HG03460 (cell line): ENCODE results near the gene CIB4.

Experiments
- ATAC-seq: cut with Tn5 transposase; IDR thresholded peaks from one replicate; pipeline ENCODE4 v1.9.1; 2021; ENCODE audit not compliant: unreplicated experiment

CIB4 gene

GRCh38 chr2:26556309-26557243 lies 84.6 kb downstream of the CIB4 start:
- ATAC-seq, result no peak

DNA sequence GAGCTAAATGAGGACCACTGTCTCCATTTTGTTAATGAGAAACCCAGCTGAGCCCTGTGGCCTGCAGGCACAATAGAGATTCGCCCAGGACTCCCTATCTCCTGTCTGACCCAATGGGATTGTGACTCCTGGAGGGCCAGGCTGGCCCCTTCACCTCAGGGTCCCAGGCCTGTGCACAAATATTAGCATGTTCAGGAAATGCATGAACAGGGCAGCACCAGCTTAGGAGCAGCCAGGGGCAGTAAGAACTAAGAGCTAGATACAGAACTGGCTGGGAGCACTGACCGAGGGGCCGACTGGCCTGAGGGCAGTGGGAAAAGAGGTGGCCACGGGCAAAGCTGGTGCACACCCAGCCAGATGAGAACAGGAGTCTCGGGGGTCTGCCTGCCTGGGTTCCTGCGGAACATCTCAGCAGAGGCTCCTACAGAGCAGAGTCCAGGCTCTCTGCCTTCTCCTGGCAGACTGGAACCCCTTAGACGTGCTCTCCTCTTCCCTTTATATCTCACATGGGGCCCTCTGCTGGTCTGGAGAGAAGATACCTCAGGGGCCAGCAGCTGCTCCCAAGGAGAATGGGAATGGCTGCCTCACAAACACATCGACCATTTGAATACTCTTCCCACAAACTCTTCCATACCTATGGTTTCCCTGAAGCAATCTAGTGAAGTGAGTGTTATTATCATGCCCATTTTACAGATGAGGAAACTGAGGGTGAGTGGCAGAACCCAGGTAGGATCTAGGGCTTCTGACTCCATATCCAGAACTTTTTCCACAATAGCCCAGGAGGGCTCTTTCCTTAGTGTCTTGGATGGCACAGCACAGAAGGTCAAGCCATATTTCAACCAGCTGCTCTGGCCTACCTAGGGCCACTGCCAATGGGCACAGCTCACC lies 85.7 kb downstream of the CIB4 start:
- ATAC-seq, result no peak

GRCh38 chr2:26552641-26553374 lies 88.4 kb downstream of the CIB4 start:
- ATAC-seq, result no peak

DNA sequence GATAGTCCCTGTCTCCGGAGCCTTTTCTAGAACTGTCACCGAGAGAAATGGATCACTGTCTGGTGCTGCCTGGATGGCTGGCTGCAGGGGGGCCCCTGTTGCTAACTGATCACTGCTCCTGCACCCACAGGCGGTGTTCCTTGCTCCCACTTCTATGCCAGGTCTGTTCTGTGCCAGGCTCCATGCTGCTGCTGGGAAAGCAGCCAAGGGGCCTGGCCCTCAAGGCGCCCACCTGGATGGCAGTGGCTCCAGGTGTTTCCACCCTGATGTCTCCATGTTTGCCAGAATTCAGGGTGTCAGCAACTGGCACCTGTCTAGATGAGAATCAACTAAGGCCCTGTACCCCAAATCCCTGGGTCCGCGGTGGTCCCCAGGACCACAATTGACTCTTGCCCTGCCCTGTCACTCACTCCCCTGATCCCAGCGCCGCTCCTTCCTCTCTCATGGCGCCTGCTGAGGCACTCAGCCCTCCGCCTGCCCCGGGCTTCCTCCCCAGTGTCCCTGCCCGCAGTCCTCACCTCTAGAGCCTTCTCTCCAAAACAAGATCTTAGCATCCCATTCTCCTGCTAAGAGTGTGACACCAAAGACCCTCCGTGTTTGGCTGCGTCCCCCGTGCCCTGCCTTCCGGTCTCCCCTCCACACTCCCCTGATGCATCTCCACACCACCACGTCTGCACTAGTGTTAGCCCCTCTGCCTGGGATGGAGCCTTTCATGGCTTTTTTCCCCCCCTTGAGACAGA lies 90.7 kb downstream of the CIB4 start:
- ATAC-seq, result no peak

- ATAC-seq, result no peak
These were observed 98.3 kb downstream of the CIB4 start for GRCh38 chr2:26542676-26543505.

DNA sequence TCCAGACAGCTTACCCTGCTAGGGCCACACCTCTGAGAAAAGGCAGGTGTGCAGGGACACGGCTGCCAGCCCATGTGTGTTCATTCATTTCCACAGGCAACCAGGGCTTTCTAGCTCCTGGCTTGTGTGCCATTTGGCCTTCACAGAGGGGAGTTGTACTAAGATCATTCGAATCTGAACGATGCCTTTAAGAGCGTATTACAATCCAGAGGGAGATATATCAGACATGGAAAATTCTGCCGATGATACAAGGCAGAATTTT lies 99.0 kb downstream of the CIB4 start:
- no peak for ATAC-seq

GRCh38 chr2:26541401-26542193 lies 99.6 kb downstream of the CIB4 start:
- ATAC-seq, result no peak

- ATAC-seq, result no peak
These were observed 100.2 kb downstream of the CIB4 start for GRCh38 chr2:26540961-26541360.

DNA sequence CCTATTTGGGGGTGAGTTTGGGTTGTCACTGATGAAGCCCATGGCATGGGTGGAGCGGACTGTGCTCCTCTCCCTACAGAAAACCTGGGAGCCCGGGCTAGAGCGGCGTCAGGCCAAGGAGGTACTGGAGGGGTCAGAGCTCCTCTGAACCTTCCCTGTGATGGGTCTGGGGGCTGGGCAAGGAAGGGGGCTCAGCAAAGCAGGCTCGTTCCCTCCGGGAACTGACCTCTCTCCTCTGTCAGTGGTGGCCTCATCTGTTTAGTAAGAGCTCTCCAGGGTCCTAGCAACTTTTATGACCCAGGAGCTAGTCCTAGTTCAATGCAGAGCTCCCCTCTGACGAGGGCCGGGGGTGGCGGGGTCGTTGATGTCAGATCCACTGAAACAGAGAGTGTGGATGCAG lies 100.9 kb downstream of the CIB4 start:
- no peak for ATAC-seq

- ATAC-seq, result no peak
These were observed 103.2 kb downstream of the CIB4 start for GRCh38 chr2:26537826-26538475.

GRCh38 chr2:26537069-26537825 lies 103.9 kb downstream of the CIB4 start:
- no peak for ATAC-seq

GRCh38 chr2:26536371-26537068 lies 104.6 kb downstream of the CIB4 start:
- ATAC-seq, result no peak

DNA sequence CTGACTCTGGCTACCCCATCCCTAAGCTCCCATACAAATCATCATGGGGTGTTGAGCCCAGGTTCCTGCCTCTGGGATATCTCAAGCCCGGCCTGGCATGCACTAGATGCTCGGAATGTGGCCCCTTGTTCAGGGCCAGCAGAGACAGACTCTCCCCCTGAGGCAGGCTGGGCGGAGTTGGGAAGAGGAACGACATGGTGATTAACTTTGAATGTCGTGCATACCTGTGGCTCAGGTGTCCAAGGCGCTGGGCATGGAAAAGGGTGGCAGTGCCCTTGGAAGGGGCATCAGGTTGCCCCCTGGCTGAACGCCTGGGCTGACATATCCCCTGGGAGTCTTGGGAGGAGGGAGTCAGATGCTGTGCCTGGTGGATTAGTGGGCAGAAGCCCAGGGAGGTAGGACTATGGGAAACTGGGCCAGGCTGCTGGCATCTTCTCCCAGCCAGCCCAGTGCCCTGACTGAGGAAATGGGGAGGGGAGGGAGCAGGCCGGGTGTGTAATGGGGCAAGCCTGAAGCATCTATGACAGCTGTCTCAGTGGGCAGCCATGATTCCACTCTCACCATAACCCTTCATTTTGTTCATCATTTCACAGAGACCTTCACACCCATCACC lies 105.4 kb downstream of the CIB4 start:
- no peak for ATAC-seq

GRCh38 chr2:26534865-26535662 lies 106.1 kb downstream of the CIB4 start:
- no peak for ATAC-seq

DNA sequence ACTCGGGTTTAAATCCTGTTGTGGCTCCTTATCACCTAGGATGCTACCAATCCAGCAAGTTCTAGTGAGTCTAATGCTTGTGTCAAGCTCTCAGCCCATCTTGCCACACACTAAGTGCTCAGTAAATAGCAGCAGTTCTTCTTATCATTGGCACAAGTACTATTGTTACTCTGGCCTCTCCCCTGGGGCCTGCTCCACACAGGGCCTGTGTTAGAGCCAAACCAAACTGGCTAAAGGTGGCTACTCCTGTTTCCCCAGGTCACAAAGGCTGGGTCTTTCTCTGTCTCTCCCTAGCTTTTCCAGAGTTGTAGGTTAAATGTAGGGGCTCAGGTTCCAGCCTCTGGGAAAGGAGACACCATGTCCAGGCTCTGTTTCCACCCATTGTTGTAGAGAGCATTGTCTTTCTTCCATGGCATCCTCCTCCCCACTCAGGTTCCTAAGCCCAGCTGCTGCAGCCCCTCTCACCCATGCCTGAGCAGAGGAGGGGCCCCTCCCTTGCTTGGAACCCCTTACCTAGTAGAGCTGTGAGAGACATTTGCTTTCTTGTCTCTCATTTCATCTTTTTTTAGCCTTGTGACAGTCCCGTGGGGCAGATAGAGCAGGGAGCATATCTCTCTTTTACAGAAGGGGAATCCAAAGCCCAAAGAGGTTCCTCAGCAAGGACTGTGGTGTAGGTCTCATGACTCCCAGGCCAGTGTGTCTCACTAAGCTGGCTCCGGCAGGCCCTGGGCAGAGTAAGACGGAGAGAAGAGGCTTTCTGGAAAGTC lies 106.9 kb downstream of the CIB4 start:
- ATAC-seq, result no peak
